GM12878 (cell line): Measurements from ENCODE around the gene PITPNB. TPM values are rescaled to one million over a fixed set of nuclear protein-coding genes. Genes with fewer than 3 reads are reported as not detected.

Experiments used
- ATAC-seq: fragments of 200-7000 bp; cut with Tn5 transposase; 3 replicates; pipeline ENCODE4 v1.9.1; 2020; ENCODE audit warnings: mild to moderate bottlenecking, moderate library complexity
- BruUV-seq: library from RNA; stranded (reverse); fragments of 400-500 nt; replicated peaks from 2 replicates; lab custom pipeline; 2021; lab: Mats Ljungman, UMichigan
- CTCF ChIA-PET: fragments of 300-600 bp; sonication (Branson Sonifier 250); formaldehyde crosslinking; extraction: SDS; loops from one replicate; lab custom pipeline; 2021; ENCODE audit warnings: inconsistent platforms; lab: Yijun Ruan, JAX
- POLR2A ChIA-PET: fragments of 350-600 bp; formaldehyde crosslinking; extraction: SDS; loops from one replicate; lab custom pipeline; 2021; ENCODE audit warnings: inconsistent platforms; lab: Charles Lee
- RAD21 ChIA-PET: fragments of 300-600 bp; sonication (Branson Sonifier 250); formaldehyde crosslinking; loops from one replicate; lab custom pipeline; 2023; ENCODE audit warnings: antibody characterized with exemption; ENCODE audit not compliant: unreplicated experiment; lab: Charles Lee
- SMC1A ChIA-PET: fragments of 300-600 bp; sonication (Branson Sonifier 250); formaldehyde crosslinking; loops from one replicate; lab custom pipeline; 2023; ENCODE audit not compliant: unreplicated experiment, uncharacterized antibody; lab: Charles Lee
- DNase-seq: peaks from one replicate; pipeline ENCODE4 v3.0.0-alpha.2; 2011; ENCODE audit warnings: low read depth, low spot score
- FAIRE-seq: peaks from 3 replicates; lab custom pipeline; 2011; peaks lifted over from hg19 to GRCh38; lab: Jason Lieb, UNC
- H2AFZ ChIP-seq: 2 replicates; pipeline ENCODE4 v1.6.0; 2011; ENCODE audit warnings: low read depth, low read length, control low read depth; ENCODE audit not compliant: control insufficient read depth
- H3K27ac ChIP-seq: 2 replicates; pipeline ENCODE4 v1.5.1; 2011; ENCODE audit warnings: control low read depth; ENCODE audit not compliant: control insufficient read depth, insufficient read depth
- H3K27me3 ChIP-seq, 2 experiments: replicated peaks in 1 of 2; 2 replicates each; pipeline versions ENCODE4 v1.6.0 to v1.6.1; 2011; ENCODE audit warnings: low read length in 1 of 2; ENCODE audit not compliant: control insufficient read depth in 2 of 2, insufficient read depth in 2 of 2
- H3K36me3 ChIP-seq, 2 experiments: 2 replicates each; pipeline ENCODE4 v1.5.1; 2011; ENCODE audit warnings: low read length in 1 of 2; ENCODE audit not compliant: control insufficient read depth in 2 of 2, insufficient read depth in 2 of 2
- H3K4me1 ChIP-seq: 2 replicates; pipeline ENCODE4 v1.6.1; 2011; ENCODE audit warnings: mild to moderate bottlenecking, low read length, moderate library complexity, mixed read lengths; ENCODE audit not compliant: control insufficient read depth, insufficient read depth
- H3K4me2 ChIP-seq: 2 replicates; pipeline ENCODE4 v1.6.0; 2011; ENCODE audit warnings: control low read depth; ENCODE audit not compliant: control insufficient read depth, insufficient read depth
- H3K4me3 ChIP-seq: fragments of 200-600 bp; sonication (generic); 2 replicates; pipeline ENCODE4 v1.5.1; 2016
- H3K79me2 ChIP-seq: 2 replicates; pipeline ENCODE4 v1.6.0; 2011; ENCODE audit warnings: low read length; ENCODE audit not compliant: control insufficient read depth, insufficient read depth
- H3K9ac ChIP-seq: 2 replicates; pipeline ENCODE4 v1.8.0; 2011; ENCODE audit warnings: low read length, control low read depth, mixed read lengths; ENCODE audit not compliant: control insufficient read depth, insufficient read depth
- H3K9me3 ChIP-seq: replicated peaks from 3 replicates; pipeline ENCODE4 v1.5.1; 2011; ENCODE audit warnings: mild to moderate bottlenecking, low read length; ENCODE audit not compliant: control insufficient read depth, insufficient read depth
- H4K20me1 ChIP-seq: 2 replicates; pipeline ENCODE4 v1.6.0; 2011; ENCODE audit not compliant: control insufficient read depth, insufficient read depth
- BMI1 ChIP-seq: fragments of 450-650 bp; IDR thresholded peaks from 2 replicates; pipeline ENCODE4 v1.6.1; 2016; ENCODE audit warnings: mild to moderate bottlenecking, moderate library complexity, borderline replicate concordance
- CBX3 ChIP-seq: fragments of 200-600 bp; sonication (generic); IDR thresholded peaks from 2 replicates; pipeline ENCODE4 v1.6.1; 2016; ENCODE audit warnings: low read depth, borderline replicate concordance
- CHD1 ChIP-seq: IDR thresholded peaks from 2 replicates; pipeline ENCODE4 v1.6.1; 2012; ENCODE audit warnings: low read depth, low read length, improper control_type of control experiment
- FOXM1 ChIP-seq: IDR thresholded peaks from 2 replicates; pipeline ENCODE4 v1.6.1; 2012; ENCODE audit warnings: low read depth, mild to moderate bottlenecking, inconsistent platforms, low read length, moderate library complexity
- HDAC2 ChIP-seq: fragments of 200-600 bp; sonication (generic); IDR thresholded peaks from 2 replicates; pipeline ENCODE4 v1.6.1; 2017
- MTA2 ChIP-seq: fragments of 450-650 bp; IDR thresholded peaks from 2 replicates; pipeline ENCODE4 v1.6.1; 2016; ENCODE audit warnings: low read depth, mild to moderate bottlenecking, moderate library complexity
- NFXL1 ChIP-seq: fragments of 450-650 bp; IDR thresholded peaks from 2 replicates; pipeline ENCODE4 v1.6.1; 2017; ENCODE audit warnings: antibody characterized with exemption, mild to moderate bottlenecking, borderline replicate concordance
- PAX5 ChIP-seq: IDR thresholded peaks from 2 replicates; pipeline ENCODE4 v1.6.1; 2011; ENCODE audit warnings: low read depth, low read length, borderline replicate concordance
- POLR2A ChIP-seq: IDR thresholded peaks from 2 replicates; pipeline ENCODE4 v1.6.1; 2011; ENCODE audit warnings: low read depth, mild to moderate bottlenecking, low read length
- TBL1XR1 ChIP-seq: IDR thresholded peaks from 2 replicates; pipeline ENCODE4 v1.6.1; 2012; ENCODE audit warnings: low read depth, low read length, improper control_type of control experiment
- WGBS: methylation state at CpG from one replicate; pipeline ENCODE4 v1.1.6; 2016; ENCODE audit warnings: low lambda C conversion rate; ENCODE audit not compliant: insufficient replicate concordance, insufficient coverage; ENCODE audit errors: missing lambda C conversion rate; 5-methylcytosine and 5-hydroxymethylcytosine counted together
- in situ Hi-C: fragments of 300-500 bp; cut with MboI; formaldehyde crosslinking; loops from 9 replicates; pipeline ENCODE4 v1.14.3; 2018; ENCODE audit warnings: mixed read lengths
- intact Hi-C: fragments of 100-400 bp; cut with micrococcal nuclease; formaldehyde crosslinking; loops from one replicate; pipeline ENCODE4 v1.14.2; 2022; ENCODE audit not compliant: unreplicated experiment
- polyA plus RNA-seq, 11 experiments: library from polyadenylated mRNA; depleted of rRNA in 4 of 11; unstranded in 6 of 11; stranded (reverse) in 5 of 11; fragments of >200 nt; fragmentation: Nextera tagmentation in 4 of 11; fragmentation: Illumina TruSeq in 1 of 11; extraction: Ambion mirVana in 4 of 11; extraction: Trizol in 1 of 11; gene quantifications; 1 replicate in 1 of 11; 2 replicates in 10 of 11; pipeline versions ENCODE4 v1.2.1 to v1.2.3, GENCODE V29; 2011 to 2016; ENCODE audit warnings: inconsistent platforms in 2 of 11, missing spikeins in 2 of 11, low read depth in 1 of 11
- total RNA-seq, 4 experiments: library from RNA; depleted of rRNA in 3 of 4; stranded (reverse); fragments of >200 nt in 3 of 4; fragmentation: Illumina TruSeq in 1 of 4; extraction: Trizol in 1 of 4; gene quantifications; 2 replicates each; pipeline versions ENCODE4 v1.2.1 to v1.2.3, GENCODE V29; 2013 to 2021
- TF ChIP-seq, protein P1 (sequence below): fragments of 150-350 bp; IDR thresholded peaks from 2 replicates; pipeline ENCODE4 v1.6.1; 2014; ENCODE audit warnings: mild to moderate bottlenecking, low read depth, low read length
- TF ChIP-seq, protein P2 (sequence below): fragments of 150-350 bp; IDR thresholded peaks from 2 replicates; pipeline ENCODE4 v1.6.1; 2016; ENCODE audit warnings: low read depth, low read length
- TF ChIP-seq, protein P3 (sequence below): IDR thresholded peaks from 2 replicates; pipeline ENCODE4 v1.6.1; 2012; ENCODE audit warnings: low read depth, low read length, improper control_type of control experiment

PITPNB gene
- total and polyA plus RNA-seq, 10 of the 15 experiments (the other 5 are each of a cell fraction or from before 2014, with no cell fraction given), result 19.7 to 116 (median 64.9) TPM

GRCh38 chr22:27867085-27867952 is 51.7 kb downstream of the PITPNB start (continued):
- TF ChIP-seq, protein P1, sequence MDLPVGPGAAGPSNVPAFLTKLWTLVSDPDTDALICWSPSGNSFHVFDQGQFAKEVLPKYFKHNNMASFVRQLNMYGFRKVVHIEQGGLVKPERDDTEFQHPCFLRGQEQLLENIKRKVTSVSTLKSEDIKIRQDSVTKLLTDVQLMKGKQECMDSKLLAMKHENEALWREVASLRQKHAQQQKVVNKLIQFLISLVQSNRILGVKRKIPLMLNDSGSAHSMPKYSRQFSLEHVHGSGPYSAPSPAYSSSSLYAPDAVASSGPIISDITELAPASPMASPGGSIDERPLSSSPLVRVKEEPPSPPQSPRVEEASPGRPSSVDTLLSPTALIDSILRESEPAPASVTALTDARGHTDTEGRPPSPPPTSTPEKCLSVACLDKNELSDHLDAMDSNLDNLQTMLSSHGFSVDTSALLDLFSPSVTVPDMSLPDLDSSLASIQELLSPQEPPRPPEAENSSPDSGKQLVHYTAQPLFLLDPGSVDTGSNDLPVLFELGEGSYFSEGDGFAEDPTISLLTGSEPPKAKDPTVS, result 0 out of 2 replicates have a peak, but pooled peaks have one; percentile 9

DNA sequence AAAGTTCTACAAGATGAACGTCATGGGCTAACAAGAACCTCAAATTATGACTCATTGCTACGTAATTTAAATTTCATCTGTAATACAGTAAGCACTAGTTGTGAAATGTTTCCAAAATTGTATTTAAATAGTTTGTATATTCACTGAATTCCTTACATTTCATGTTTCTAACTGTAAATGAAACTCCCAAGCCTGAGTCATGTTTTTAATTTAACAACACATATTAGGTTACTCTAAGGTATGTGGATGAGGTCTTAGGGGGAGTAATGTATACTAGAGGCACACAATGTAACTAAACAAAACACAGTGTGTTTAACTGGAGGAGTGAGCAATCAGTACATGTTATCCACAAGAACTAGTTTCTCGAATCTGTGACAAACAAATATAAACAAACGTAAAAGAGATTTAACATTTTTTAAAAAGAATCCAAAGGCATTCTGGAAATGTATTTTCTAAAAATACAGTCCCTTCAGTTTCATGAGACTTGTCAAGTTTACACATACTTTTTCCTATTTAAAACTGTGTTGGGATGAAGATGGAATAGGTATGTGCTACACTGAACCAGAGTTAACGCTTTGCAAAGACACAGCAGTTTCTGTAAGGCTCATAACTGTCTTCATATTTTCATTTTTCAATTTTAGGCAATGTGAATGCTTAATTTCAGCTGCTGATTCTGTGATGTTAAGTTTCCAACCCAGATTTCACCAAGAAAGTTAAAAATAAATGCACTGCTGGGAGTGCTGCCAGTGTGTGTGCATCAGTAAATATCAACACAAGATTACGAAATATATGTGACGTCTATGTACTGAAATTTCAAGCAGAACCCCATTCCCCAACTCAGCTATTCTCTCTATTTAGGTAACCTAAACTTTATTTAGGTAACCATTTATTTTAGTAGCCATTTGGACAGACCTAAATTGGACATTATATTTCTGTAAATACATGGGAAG is 52.6 kb downstream of the PITPNB start:
- Histone ChIP-seq H3K4me2 (no peak overlapping the region), H4K20me1 (no peaks in the 10 kb centered on the region), H3K27me3 (no peaks in the 10 kb centered on the region), H3K79me2 (peaks cover 2% of the 10 kb centered on the region; the same call in 1 of the 2 replicates), H3K4me3 (no peak overlapping the region), H2AFZ (no peak overlapping the region), H3K9me3 (no peaks in the 10 kb centered on the region), H3K36me3 (peaks cover 2 to 29% of the 10 kb centered on the region in 2 experiments; a peak in 3 of 4 replicates), H3K9ac (no peak overlapping the region), H3K27ac (no peak overlapping the region), H3K4me1 (peaks cover 10% of the 10 kb centered on the region; the same call in 1 of the 2 replicates)
- intact Hi-C loops, result no loop called here
- ChIA-PET SMC1A (no interaction called here), RAD21 (no interaction called here), POLR2A (no interaction called here), CTCF (interaction anchor here (3.1 kb wide), 1 partner anchor 13 kb away, joined by 26 read pairs; no protein-coding TSS in a partner anchor)
- WGBS, result 85% methylated on average over 7 of the region's 7 CpGs
- no TSS peak for BruUV-seq
- in situ Hi-C loops, result no loop called here
- DNase-seq (no peak), ATAC-seq (no peak), FAIRE-seq (no peak)
- no peak for TF ChIP-seq MTA2
- TF ChIP-seq NFXL1, result no peak
- TF ChIP-seq FOXM1, result no peak
- TF ChIP-seq CHD1, result no peak
- no peak for TF ChIP-seq TBL1XR1
- TF ChIP-seq POLR2A, result no peak
- TF ChIP-seq, protein P2, sequence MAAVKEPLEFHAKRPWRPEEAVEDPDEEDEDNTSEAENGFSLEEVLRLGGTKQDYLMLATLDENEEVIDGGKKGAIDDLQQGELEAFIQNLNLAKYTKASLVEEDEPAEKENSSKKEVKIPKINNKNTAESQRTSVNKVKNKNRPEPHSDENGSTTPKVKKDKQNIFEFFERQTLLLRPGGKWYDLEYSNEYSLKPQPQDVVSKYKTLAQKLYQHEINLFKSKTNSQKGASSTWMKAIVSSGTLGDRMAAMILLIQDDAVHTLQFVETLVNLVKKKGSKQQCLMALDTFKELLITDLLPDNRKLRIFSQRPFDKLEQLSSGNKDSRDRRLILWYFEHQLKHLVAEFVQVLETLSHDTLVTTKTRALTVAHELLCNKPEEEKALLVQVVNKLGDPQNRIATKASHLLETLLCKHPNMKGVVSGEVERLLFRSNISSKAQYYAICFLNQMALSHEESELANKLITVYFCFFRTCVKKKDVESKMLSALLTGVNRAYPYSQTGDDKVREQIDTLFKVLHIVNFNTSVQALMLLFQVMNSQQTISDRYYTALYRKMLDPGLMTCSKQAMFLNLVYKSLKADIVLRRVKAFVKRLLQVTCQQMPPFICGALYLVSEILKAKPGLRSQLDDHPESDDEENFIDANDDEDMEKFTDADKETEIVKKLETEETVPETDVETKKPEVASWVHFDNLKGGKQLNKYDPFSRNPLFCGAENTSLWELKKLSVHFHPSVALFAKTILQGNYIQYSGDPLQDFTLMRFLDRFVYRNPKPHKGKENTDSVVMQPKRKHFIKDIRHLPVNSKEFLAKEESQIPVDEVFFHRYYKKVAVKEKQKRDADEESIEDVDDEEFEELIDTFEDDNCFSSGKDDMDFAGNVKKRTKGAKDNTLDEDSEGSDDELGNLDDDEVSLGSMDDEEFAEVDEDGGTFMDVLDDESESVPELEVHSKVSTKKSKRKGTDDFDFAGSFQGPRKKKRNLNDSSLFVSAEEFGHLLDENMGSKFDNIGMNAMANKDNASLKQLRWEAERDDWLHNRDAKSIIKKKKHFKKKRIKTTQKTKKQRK, result no peak
- TF ChIP-seq CBX3, result no peak
- TF ChIP-seq, protein P3, sequence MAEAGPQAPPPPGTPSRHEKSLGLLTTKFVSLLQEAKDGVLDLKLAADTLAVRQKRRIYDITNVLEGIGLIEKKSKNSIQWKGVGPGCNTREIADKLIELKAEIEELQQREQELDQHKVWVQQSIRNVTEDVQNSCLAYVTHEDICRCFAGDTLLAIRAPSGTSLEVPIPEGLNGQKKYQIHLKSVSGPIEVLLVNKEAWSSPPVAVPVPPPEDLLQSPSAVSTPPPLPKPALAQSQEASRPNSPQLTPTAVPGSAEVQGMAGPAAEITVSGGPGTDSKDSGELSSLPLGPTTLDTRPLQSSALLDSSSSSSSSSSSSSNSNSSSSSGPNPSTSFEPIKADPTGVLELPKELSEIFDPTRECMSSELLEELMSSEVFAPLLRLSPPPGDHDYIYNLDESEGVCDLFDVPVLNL, result no peak
- no peak for TF ChIP-seq PAX5
- no peak for TF ChIP-seq HDAC2
- no peak for TF ChIP-seq BMI1
